Measurements from ENCODE around the gene ANO1.
A peak's percentile ranks its signal among the peaks of the same experiment; 100 is the strongest.

ANO1 gene

DNA sequence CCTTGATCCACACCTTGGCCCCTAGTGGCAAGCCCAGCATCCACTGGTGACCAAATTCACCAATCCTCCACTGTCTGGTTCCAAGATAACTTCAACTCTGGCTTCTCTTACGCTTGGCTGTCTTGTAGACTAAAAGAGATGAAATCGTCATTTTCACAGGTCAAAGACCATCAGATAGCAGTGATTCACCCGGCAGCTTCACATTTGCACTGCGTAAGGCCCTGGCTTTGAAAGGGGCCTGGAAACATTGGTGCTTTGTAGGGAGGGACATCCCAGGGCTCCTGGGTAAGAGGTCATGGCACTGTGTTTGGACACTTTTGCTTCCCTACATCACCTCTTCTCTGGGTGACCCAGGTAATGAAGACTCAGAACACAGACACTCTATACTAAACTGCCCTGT, 94.9 kb downstream of the ANO1 start:
- TF ChIP-seq, protein P1, sequence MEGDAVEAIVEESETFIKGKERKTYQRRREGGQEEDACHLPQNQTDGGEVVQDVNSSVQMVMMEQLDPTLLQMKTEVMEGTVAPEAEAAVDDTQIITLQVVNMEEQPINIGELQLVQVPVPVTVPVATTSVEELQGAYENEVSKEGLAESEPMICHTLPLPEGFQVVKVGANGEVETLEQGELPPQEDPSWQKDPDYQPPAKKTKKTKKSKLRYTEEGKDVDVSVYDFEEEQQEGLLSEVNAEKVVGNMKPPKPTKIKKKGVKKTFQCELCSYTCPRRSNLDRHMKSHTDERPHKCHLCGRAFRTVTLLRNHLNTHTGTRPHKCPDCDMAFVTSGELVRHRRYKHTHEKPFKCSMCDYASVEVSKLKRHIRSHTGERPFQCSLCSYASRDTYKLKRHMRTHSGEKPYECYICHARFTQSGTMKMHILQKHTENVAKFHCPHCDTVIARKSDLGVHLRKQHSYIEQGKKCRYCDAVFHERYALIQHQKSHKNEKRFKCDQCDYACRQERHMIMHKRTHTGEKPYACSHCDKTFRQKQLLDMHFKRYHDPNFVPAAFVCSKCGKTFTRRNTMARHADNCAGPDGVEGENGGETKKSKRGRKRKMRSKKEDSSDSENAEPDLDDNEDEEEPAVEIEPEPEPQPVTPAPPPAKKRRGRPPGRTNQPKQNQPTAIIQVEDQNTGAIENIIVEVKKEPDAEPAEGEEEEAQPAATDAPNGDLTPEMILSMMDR (IDR thresholded peaks at IDR 0.05; ENCODE audit: control insufficient read depth, insufficient read depth, low read depth, low read length, missing control alignments), result no peak
- no peak overlapping the region for H3K4me3 ChIP-seq (ENCODE audit: control insufficient read depth, low read depth, low read length)
- DNase-seq (ENCODE audit: low read depth), result no peak

DNA sequence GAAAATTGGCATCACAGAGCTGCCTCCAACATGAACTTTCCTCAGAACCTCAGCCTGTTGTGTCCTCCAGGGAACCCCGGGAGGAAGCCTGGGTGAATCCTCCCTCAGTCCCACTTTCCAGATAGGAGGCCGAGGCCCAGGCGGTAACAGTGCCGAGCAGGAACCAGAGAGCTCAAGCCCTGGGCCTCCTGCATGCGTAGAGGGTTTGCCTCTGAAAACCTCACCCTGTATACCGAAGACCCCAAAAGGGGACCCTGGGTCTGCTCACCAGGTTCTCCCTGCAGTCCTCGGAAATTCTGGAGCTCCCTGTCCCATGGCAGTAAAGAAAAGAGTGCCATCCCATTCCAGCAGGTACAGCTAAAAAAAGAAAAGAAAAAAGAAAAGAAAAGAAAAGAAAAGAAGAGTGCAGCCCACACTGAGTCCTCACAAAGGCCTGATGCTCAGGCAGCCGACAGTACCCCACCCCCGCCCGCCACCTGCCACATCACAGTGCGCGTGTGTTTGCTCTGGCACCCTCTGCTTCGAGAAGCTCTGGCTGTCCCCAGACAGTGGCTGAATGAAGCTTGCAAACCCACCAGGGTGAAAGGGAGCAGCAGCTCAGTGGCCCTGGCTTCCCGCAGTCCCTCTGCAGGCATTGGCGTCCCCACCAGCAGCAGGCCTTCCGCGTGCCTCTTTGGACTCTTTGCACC, 96.6 kb downstream of the ANO1 start:
- DNase-seq (ENCODE audit: low read depth), result no peak
- TF ChIP-seq, protein P1 (IDR thresholded peaks at IDR 0.05; ENCODE audit: control insufficient read depth, insufficient read depth, low read depth, low read length, missing control alignments), result no peak
- H3K4me3 ChIP-seq (ENCODE audit: control insufficient read depth, low read depth, low read length), result no peak overlapping the region

DNA sequence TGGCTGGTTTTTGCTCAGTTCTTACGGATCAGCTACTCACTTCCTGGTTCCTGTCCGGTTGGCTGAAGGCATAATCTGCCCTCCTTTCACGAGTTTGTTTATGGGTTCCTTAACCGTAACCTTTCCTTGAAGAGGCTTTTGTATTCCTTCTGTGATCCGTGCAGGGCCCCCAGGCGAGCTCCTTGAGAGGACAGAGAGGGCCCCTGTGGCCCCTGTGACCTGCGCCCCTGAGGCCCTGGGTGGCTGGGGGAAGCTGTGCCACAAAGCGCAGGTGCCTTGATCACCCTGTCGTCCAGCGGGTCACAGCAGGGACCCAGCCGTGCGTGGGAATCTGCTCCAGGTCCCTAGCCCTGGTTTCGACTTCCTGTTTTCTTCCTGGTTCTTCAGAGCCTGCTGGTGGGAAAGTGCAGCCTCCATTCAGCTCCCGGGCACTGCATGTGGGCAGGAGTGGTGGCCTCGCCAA, 97.2 kb downstream of the ANO1 start:
- TF ChIP-seq, protein P1 (IDR thresholded peaks at IDR 0.05; ENCODE audit: control insufficient read depth, insufficient read depth, low read depth, low read length, missing control alignments), result no peak
- DNase-seq (ENCODE audit: low read depth), result no peak

DNA sequence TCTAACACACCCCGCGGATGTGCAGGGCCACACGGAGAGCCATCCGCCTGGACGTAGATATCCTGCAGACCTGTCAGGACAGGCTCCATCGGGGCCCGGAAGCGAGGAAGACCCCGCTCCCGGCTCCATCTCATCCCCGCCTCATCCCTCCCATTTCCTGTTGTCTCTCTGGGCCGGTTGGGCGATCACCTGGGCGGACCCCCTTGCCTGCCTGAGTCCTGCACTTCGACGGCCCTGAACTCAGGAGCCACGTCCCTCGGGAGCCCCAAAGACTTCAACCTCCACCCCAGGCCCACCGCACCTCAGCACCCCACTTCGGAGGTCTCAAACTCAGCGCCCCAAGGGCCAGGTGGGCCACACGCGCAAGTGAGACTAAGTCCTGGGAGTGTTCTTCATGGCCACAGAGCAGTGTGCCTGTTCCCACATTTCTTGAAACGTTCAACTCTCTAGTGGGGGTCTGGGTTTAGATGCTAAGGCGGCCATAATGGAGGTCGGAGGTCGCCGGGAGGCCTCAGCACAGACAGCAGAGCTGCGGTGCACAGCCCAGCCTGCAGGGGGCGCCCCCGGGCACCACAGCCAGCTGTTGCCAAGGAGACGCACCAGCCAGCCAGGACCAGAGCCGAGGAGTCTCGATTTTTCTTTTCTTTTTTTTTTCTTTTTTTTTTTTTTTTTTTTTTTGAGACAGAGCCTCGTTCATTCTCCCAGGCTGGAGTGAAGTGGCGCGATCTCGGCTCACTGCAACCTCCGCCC, 99.0 kb downstream of the ANO1 start:
- no peak overlapping the region for H3K4me3 ChIP-seq (ENCODE audit: control insufficient read depth, low read depth, low read length)
- no peak for DNase-seq (ENCODE audit: low read depth)
- TF ChIP-seq, protein P1 (IDR thresholded peaks at IDR 0.05; ENCODE audit: control insufficient read depth, insufficient read depth, low read depth, low read length, missing control alignments), result peak; percentile 58

More for the DNA sequence above, 97.2 kb downstream of the ANO1 start:
- H3K4me3 ChIP-seq (ENCODE audit: control insufficient read depth, low read depth, low read length), result no peak overlapping the region

DNA sequence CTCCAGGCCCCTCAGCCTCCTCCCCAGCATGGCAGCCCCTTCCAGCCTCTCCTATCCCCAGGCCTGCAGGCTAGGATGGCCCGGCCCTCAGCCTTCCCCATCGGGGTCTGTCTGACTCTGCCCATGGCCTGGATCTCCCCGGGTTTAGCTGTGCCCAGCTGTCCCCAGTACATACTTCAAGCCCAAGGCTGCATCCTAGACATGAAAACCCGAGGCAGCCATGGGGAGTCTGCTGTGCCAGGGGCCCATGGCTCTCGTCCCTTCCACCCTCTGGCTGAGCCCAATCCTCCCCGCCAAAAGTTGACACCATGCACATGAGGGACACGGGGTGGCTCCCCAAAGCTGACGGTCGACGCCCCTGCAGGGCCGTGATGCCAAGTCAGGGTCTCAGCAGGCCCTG, 102.8 kb downstream of the ANO1 start:
- TF ChIP-seq, protein P1 (IDR thresholded peaks at IDR 0.05; ENCODE audit: control insufficient read depth, insufficient read depth, low read depth, low read length, missing control alignments), result no peak
- no peak overlapping the region for H3K4me3 ChIP-seq (ENCODE audit: control insufficient read depth, low read depth, low read length)
- no peak for DNase-seq (ENCODE audit: low read depth)

GRCh38 chr11:70182266-70182665, 104.1 kb downstream of the ANO1 start:
- TF ChIP-seq, protein P1 (IDR thresholded peaks at IDR 0.05; ENCODE audit: control insufficient read depth, insufficient read depth, low read depth, low read length, missing control alignments), result no peak
- no peak overlapping the region for H3K4me3 ChIP-seq (ENCODE audit: control insufficient read depth, low read depth, low read length)
- DNase-seq (ENCODE audit: low read depth), result no peak
